SK-N-SH (cell line): ENCODE data around the gene GPR42. TPM values are rescaled to one million over a fixed set of nuclear protein-coding genes. Genes with fewer than 3 reads are reported as not detected.

ENCODE experiments used
- CTCF ChIA-PET: fragments of 300-600, 350-600 bp; formaldehyde crosslinking; extraction: SDS; loops from one replicate; lab custom pipeline; 2021; lab: Yijun Ruan, JAX
- POLR2A ChIA-PET: fragments of 350-600 bp; sonication (Branson Sonifier 250); formaldehyde crosslinking; extraction: SDS; loops from one replicate; lab custom pipeline; 2020; ENCODE audit warnings: antibody characterized with exemption, inconsistent platforms; lab: Yijun Ruan, JAX
- DNase-seq: peaks from one replicate; pipeline ENCODE4 v3.0.0; 2012
- H2AFZ ChIP-seq: fragments of 200-600 bp; sonication (generic); 2 replicates; pipeline ENCODE4 v1.8.1; 2016; ENCODE audit warnings: antibody characterized with exemption, mild to moderate bottlenecking, low read depth
- H3F3A ChIP-seq: fragments of 200-600 bp; sonication (generic); replicated peaks from 2 replicates; pipeline ENCODE3; 2016; ENCODE audit warnings: antibody characterized with exemption, mild to moderate bottlenecking; ENCODE audit not compliant: insufficient read depth
- H3K27ac ChIP-seq, 2 experiments: fragments of 200-500 bp in 1 of 2; fragments of 200-600 bp in 1 of 2; sonication (Bioruptor generic) in 1 of 2; sonication (generic), shearing (Covaris generic) in 1 of 2; 2 replicates each; pipeline versions ENCODE4 v1.5.1 to v1.6.1; 2014 to 2016; ENCODE audit warnings: low read depth in 2 of 2, inconsistent platforms in 1 of 2, low read length in 1 of 2, mild to moderate bottlenecking in 1 of 2, mixed read lengths in 1 of 2
- H3K27me3 ChIP-seq: fragments of 200-600 bp; sonication (generic), shearing (Covaris generic); 2 replicates; pipeline ENCODE4 v1.6.1; 2016; ENCODE audit warnings: mixed run types; ENCODE audit not compliant: insufficient read depth
- H3K36me3 ChIP-seq, 2 experiments: fragments of 200-500 bp in 1 of 2; fragments of 200-600 bp in 1 of 2; sonication (Bioruptor generic) in 1 of 2; sonication (generic) in 1 of 2; replicated peaks in 1 of 2; 2 replicates each; pipeline versions ENCODE3 to v1.5.1; 2014 to 2016; ENCODE audit warnings: low read length in 1 of 2, mild to moderate bottlenecking in 1 of 2; ENCODE audit not compliant: insufficient read depth in 2 of 2, control insufficient read depth in 1 of 2
- H3K4me1 ChIP-seq, 2 experiments: fragments of 200-500 bp in 1 of 2; fragments of 200-600 bp in 1 of 2; sonication (Bioruptor generic) in 1 of 2; sonication (generic), shearing (Covaris generic) in 1 of 2; 2 replicates each; pipeline versions ENCODE4 v1.5.1 to v1.6.1; 2014 to 2016; ENCODE audit warnings: low read depth in 1 of 2, low read length in 1 of 2, mixed run types in 1 of 2; ENCODE audit not compliant: insufficient read depth in 2 of 2, control insufficient read depth in 1 of 2
- H3K4me2 ChIP-seq: fragments of 200-600 bp; sonication (generic), shearing (Covaris generic); 2 replicates; pipeline ENCODE4 v1.6.1; 2017; ENCODE audit warnings: mixed run types
- H3K4me3 ChIP-seq, 2 experiments: fragments of 200-500 bp in 1 of 2; fragments of 200-600 bp in 1 of 2; sonication (Bioruptor generic) in 1 of 2; sonication (generic), shearing (Covaris generic) in 1 of 2; 2 replicates each; pipeline versions ENCODE4 v1.5.1 to v1.8.1; 2014 to 2016; ENCODE audit warnings: low read depth in 2 of 2, inconsistent platforms in 1 of 2, low read length in 1 of 2, mild to moderate bottlenecking in 1 of 2, mixed read lengths in 1 of 2, moderate library complexity in 1 of 2
- H3K79me2 ChIP-seq: fragments of 200-600 bp; sonication (generic); 2 replicates; pipeline ENCODE4 v1.8.1; 2017; ENCODE audit warnings: mild to moderate bottlenecking; ENCODE audit not compliant: insufficient read depth
- H3K9ac ChIP-seq: fragments of 200-600 bp; sonication (generic); 2 replicates; pipeline ENCODE4 v1.6.1; 2017; ENCODE audit warnings: mixed run types
- H3K9me2 ChIP-seq: fragments of 200-600 bp; sonication (generic); 2 replicates; pipeline ENCODE4 v1.6.1; 2017; ENCODE audit warnings: mixed run types
- H3K9me3 ChIP-seq: fragments of 200-600 bp; sonication (generic); 2 replicates; pipeline ENCODE4 v1.6.1; 2017; ENCODE audit warnings: mixed run types, mild to moderate bottlenecking, moderate library complexity
- H4K20me1 ChIP-seq: fragments of 200-600 bp; sonication (generic); 2 replicates; pipeline ENCODE4 v1.6.1; 2017; ENCODE audit warnings: mild to moderate bottlenecking, mixed run types; ENCODE audit not compliant: insufficient read depth
- CHD2 ChIP-seq: fragments of 150-350 bp; IDR thresholded peaks from 2 replicates; pipeline ENCODE4 v1.6.1; 2018; ENCODE audit warnings: low read length; ENCODE audit not compliant: partially characterized antibody
- ELF1 ChIP-seq: IDR thresholded peaks from 2 replicates; pipeline ENCODE4 v1.4.0; 2012
- EP300 ChIP-seq, 2 experiments: IDR thresholded peaks; 2 replicates each; pipeline versions ENCODE4 v1.4.0 to v1.6.1; 2012; ENCODE audit warnings: borderline replicate concordance in 1 of 2, low read depth in 1 of 2, low read length in 1 of 2
- FOSL2 ChIP-seq: IDR thresholded peaks from 2 replicates; pipeline ENCODE4 v1.4.0; 2012; ENCODE audit warnings: low read depth, mild to moderate bottlenecking, moderate library complexity, borderline replicate concordance
- GABPA ChIP-seq: IDR thresholded peaks from 2 replicates; pipeline ENCODE4 v1.4.0; 2012; ENCODE audit warnings: low read depth, mild to moderate bottlenecking
- GATA2 ChIP-seq: sonication (generic); formaldehyde crosslinking; IDR thresholded peaks from 2 replicates; pipeline ENCODE4 v1.5.0; 2020; ENCODE audit warnings: mild to moderate bottlenecking, missing genetic modification reagents
- JUND ChIP-seq: IDR thresholded peaks from 2 replicates; pipeline ENCODE4 v1.4.0; 2012
- MEF2A ChIP-seq: IDR thresholded peaks from 2 replicates; pipeline ENCODE4 v1.4.0; 2012; ENCODE audit warnings: low read depth, borderline replicate concordance
- NRF1 ChIP-seq: IDR thresholded peaks from 2 replicates; pipeline ENCODE4 v1.6.1; 2012; ENCODE audit warnings: low read depth, mild to moderate bottlenecking, low read length
- PBX3 ChIP-seq: IDR thresholded peaks from 2 replicates; pipeline ENCODE4; 2012
- RCOR1 ChIP-seq: fragments of 150-350 bp; IDR thresholded peaks from 2 replicates; pipeline ENCODE4 v1.6.1; 2017; ENCODE audit warnings: antibody characterized with exemption, low read length
- RFX5 ChIP-seq: IDR thresholded peaks from 2 replicates; pipeline ENCODE4 v1.6.1; 2012; ENCODE audit warnings: mild to moderate bottlenecking, improper control_type of control experiment, low read length
- SMC3 ChIP-seq: IDR thresholded peaks from 2 replicates; pipeline ENCODE4 v1.6.1; 2012; ENCODE audit warnings: low read depth, low read length, improper control_type of control experiment
- TEAD4 ChIP-seq: IDR thresholded peaks from 2 replicates; pipeline ENCODE4 v1.4.0; 2012; ENCODE audit warnings: mild to moderate bottlenecking, borderline replicate concordance; ENCODE audit not compliant: insufficient read depth
- YY1 ChIP-seq: IDR thresholded peaks from 2 replicates; pipeline ENCODE4 v1.4.0; 2012; ENCODE audit warnings: low read depth, mild to moderate bottlenecking
- WGBS: methylation state at CpG from one replicate; pipeline ENCODE4 v1.1.6; 2017; ENCODE audit warnings: low lambda C conversion rate; 5-methylcytosine and 5-hydroxymethylcytosine counted together
- polyA plus RNA-seq, 3 experiments: library from polyadenylated mRNA; depleted of rRNA; stranded (reverse); fragments of >200 nt; gene quantifications; 2 replicates each; pipeline ENCODE4 v1.2.3, GENCODE V29; 2012
- TF ChIP-seq, protein P1 (sequence below): IDR thresholded peaks from 2 replicates; pipeline ENCODE4 v1.4.0; 2012; ENCODE audit warnings: low read depth, borderline replicate concordance
- TF ChIP-seq, protein P2 (sequence below): fragments of 200-600 bp; sonication (generic); IDR thresholded peaks from 2 replicates; pipeline ENCODE4 v1.6.1; 2017; ENCODE audit warnings: antibody characterized with exemption, mild to moderate bottlenecking, moderate library complexity
- TF ChIP-seq, protein P3 (sequence below): IDR thresholded peaks from 2 replicates; pipeline ENCODE4 v1.4.0; 2012; ENCODE audit warnings: low read depth
- TF ChIP-seq, protein P4 (sequence below): IDR thresholded peaks from 2 replicates; pipeline ENCODE4 v1.6.1; 2012; ENCODE audit warnings: mild to moderate bottlenecking, low read depth, low read length, moderate library complexity

GPR42 gene
- polyA plus RNA-seq, 1 of the 3 experiments (the other 2 are of a cell fraction), result not detected

DNA sequence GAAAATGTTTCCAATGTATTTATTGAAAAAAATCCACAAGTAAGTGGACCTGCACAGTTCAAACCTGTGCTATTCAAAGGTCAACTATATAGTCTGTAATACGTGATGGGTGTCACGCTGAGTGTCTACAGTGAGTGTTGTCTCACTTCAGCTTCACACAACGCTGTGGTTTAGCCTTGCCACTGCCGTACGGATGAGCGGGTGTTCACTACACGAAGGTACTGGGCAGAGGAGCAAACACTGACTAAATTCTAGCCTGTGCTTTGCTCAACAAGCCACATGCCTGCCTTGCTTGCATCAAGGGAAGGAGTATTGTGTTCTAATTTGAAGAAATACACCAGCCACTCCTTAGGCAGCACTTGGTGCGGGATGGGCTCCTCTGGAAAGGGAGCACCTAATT, 16.0 kb upstream of the GPR42 start:
- no peaks in the 10 kb centered on the region for H3K79me2 ChIP-seq
- H3K9me2 ChIP-seq, result no peaks in the 10 kb centered on the region
- H3K4me2 ChIP-seq, result no peak overlapping the region
- TF ChIP-seq, protein P1, sequence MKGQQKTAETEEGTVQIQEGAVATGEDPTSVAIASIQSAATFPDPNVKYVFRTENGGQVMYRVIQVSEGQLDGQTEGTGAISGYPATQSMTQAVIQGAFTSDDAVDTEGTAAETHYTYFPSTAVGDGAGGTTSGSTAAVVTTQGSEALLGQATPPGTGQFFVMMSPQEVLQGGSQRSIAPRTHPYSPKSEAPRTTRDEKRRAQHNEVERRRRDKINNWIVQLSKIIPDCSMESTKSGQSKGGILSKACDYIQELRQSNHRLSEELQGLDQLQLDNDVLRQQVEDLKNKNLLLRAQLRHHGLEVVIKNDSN, result no peak
- no peak for TF ChIP-seq MEF2A
- no peak for TF ChIP-seq CHD2
- TF ChIP-seq, protein P2, sequence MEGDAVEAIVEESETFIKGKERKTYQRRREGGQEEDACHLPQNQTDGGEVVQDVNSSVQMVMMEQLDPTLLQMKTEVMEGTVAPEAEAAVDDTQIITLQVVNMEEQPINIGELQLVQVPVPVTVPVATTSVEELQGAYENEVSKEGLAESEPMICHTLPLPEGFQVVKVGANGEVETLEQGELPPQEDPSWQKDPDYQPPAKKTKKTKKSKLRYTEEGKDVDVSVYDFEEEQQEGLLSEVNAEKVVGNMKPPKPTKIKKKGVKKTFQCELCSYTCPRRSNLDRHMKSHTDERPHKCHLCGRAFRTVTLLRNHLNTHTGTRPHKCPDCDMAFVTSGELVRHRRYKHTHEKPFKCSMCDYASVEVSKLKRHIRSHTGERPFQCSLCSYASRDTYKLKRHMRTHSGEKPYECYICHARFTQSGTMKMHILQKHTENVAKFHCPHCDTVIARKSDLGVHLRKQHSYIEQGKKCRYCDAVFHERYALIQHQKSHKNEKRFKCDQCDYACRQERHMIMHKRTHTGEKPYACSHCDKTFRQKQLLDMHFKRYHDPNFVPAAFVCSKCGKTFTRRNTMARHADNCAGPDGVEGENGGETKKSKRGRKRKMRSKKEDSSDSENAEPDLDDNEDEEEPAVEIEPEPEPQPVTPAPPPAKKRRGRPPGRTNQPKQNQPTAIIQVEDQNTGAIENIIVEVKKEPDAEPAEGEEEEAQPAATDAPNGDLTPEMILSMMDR, result no peak
- no peak for TF ChIP-seq GABPA
- TF ChIP-seq FOSL2, result no peak
- TF ChIP-seq, protein P3, sequence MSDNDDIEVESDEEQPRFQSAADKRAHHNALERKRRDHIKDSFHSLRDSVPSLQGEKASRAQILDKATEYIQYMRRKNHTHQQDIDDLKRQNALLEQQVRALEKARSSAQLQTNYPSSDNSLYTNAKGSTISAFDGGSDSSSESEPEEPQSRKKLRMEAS, result no peak
- TF ChIP-seq GATA2 (CRISPR knock-in tag), result no peak
- TF ChIP-seq TEAD4, result no peak
- TF ChIP-seq YY1, result no peak
- no peak for TF ChIP-seq RFX5
- TF ChIP-seq RCOR1, result no peak
- TF ChIP-seq JUND, result no peak
- no peak for TF ChIP-seq SMC3
- no peak for TF ChIP-seq NRF1
- 20% methylated on average over 8 of the region's 8 CpGs for WGBS
- peaks cover 65% of the 10 kb centered on the region for H3K27me3 ChIP-seq
- no peak overlapping the region for H3K4me3 ChIP-seq
- ChIA-PET POLR2A (no interaction called here), CTCF (interaction anchor here (1.7 to 7.2 kb wide), 2 partner anchors 114 to 141 kb away, joined by 7 to 111 read pairs; no protein-coding TSS in a partner anchor)
- H3K4me1 ChIP-seq, result peaks cover 0 to 10% of the 10 kb centered on the region in 2 experiments; a peak in 1 of 4 replicates
- no peaks in the 10 kb centered on the region for H3F3A ChIP-seq
- H3K9me3 ChIP-seq, result no peaks in the 10 kb centered on the region
- H3K9ac ChIP-seq, result no peak overlapping the region
- no peak for DNase-seq
- no peak overlapping the region for H2AFZ ChIP-seq
- no peaks in the 10 kb centered on the region for H3K36me3 ChIP-seq
- no peak overlapping the region for H3K27ac ChIP-seq
- H4K20me1 ChIP-seq, result no peaks in the 10 kb centered on the region

DNA sequence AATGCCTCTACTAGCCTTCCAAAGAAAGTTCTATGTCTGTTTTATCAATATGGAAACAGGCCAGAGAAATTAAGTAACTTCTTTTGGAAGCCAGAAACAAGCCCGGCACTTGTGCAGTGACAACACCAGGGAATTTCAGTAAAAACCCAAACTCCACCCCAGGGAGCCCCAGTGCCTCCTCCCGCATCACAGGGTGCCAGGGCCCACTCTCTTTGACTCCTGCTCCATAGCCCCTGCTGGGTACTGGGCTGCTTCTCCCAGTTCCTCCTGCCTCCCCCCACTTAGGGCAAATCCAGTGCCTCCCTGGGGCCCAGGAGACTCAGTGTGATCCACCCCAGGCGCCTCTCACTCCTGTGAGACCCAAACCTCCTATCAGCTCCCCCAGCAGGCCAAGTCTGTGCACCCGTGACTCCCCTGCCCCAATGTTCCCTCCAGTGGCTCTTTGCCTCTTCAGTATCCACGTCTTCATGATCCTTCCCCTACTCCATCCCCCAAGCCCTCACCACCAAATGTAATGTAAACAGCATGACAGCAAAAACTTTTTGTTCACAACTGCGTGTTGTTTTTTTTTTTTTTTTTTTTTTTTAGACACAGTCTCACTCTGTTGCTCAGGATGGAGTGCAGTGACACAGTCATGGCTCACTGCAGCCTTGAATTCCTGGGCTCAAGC, 14.9 kb upstream of the GPR42 start:
- ChIA-PET CTCF (interaction anchor here (1.7 to 7.2 kb wide), 2 partner anchors 113 to 140 kb away, joined by 7 to 111 read pairs; no protein-coding TSS in a partner anchor), POLR2A (no interaction called here)
- Histone ChIP-seq H3K27ac (no peak overlapping the region), H3K79me2 (no peaks in the 10 kb centered on the region), H3K9me2 (no peaks in the 10 kb centered on the region), H3K4me2 (no peak overlapping the region), H3K9me3 (no peaks in the 10 kb centered on the region), H3K36me3 (no peaks in the 10 kb centered on the region), H3K4me1 (peaks cover 0 to 10% of the 10 kb centered on the region in 2 experiments; a peak in 1 of 4 replicates), H3F3A (no peaks in the 10 kb centered on the region), H3K27me3 (peaks cover 58% of the 10 kb centered on the region), H2AFZ (no peak overlapping the region), H4K20me1 (no peaks in the 10 kb centered on the region), H3K9ac (no peak overlapping the region), H3K4me3 (no peak overlapping the region)
- TF ChIP-seq EP300 (IDR thresholded peaks at IDR 0.05; ENCODE audit: borderline replicate concordance in 1 of 2, low read depth in 1 of 2, low read length in 1 of 2), result no peak
- no peak for TF ChIP-seq ELF1
- TF ChIP-seq, protein P4, sequence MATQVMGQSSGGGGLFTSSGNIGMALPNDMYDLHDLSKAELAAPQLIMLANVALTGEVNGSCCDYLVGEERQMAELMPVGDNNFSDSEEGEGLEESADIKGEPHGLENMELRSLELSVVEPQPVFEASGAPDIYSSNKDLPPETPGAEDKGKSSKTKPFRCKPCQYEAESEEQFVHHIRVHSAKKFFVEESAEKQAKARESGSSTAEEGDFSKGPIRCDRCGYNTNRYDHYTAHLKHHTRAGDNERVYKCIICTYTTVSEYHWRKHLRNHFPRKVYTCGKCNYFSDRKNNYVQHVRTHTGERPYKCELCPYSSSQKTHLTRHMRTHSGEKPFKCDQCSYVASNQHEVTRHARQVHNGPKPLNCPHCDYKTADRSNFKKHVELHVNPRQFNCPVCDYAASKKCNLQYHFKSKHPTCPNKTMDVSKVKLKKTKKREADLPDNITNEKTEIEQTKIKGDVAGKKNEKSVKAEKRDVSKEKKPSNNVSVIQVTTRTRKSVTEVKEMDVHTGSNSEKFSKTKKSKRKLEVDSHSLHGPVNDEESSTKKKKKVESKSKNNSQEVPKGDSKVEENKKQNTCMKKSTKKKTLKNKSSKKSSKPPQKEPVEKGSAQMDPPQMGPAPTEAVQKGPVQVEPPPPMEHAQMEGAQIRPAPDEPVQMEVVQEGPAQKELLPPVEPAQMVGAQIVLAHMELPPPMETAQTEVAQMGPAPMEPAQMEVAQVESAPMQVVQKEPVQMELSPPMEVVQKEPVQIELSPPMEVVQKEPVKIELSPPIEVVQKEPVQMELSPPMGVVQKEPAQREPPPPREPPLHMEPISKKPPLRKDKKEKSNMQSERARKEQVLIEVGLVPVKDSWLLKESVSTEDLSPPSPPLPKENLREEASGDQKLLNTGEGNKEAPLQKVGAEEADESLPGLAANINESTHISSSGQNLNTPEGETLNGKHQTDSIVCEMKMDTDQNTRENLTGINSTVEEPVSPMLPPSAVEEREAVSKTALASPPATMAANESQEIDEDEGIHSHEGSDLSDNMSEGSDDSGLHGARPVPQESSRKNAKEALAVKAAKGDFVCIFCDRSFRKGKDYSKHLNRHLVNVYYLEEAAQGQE, result no peak
- TF ChIP-seq PBX3, result no peak
- TF ChIP-seq NRF1, result no peak
- no peak for TF ChIP-seq YY1
- TF ChIP-seq TEAD4, result no peak
- DNase-seq, result no peak
- WGBS, result 11% methylated on average over 6 of the region's 6 CpGs
